Body of pancreas (tissue), 4 donors: ENCODE data around the gene ZNF74.

Experiments
- CTCF ChIP-seq, 7 experiments: fragments of 450-650 bp in 4 of 7; fragments of 200-600 bp in 3 of 7; sonication (generic) in 3 of 7; IDR thresholded peaks; one replicate each; pipeline ENCODE4 v1.5.1; 2016 to 2019; ENCODE audit warnings: antibody characterized with exemption in 7 of 7
- POLR2A ChIP-seq, 3 donors: fragments of 450-650 bp; IDR thresholded peaks; one replicate each; pipeline ENCODE4 v1.6.1; 2016; ENCODE audit warnings: antibody characterized with exemption in 3 of 3, mild to moderate bottlenecking in 2 of 3

DNA sequence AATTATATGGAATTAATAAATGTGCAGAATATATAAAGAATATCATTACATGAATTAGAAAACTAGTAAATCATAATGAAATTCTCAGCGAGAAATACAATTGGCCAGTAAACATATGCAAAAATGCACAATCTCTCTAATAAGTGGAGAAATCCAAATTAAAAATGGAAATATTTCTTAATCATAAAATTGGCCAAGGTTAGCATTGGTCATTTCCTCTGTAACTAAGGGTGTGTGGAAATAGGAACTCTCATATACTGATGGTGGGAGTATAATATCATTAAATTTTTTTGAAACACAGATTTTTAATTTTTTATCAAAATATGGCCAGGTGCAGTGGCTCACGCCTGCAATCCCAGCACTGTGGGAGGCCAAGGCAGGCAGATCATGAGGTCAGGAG is 7.6 kb upstream of the ZNF74 start:
- TF ChIP-seq POLR2A (IDR thresholded peaks at IDR 0.05) = no peak
- no peak for TF ChIP-seq CTCF (IDR thresholded peaks at IDR 0.05)
